22Rv1 (cell line): ENCODE measurements around the gene TMEM121.

Experiments used
- H3K27ac ChIP-seq: fragments of 450-650 bp; 2 replicates; pipeline ENCODE4 v1.5.1; 2017
- CTCF ChIP-seq: fragments of 450-650 bp; IDR thresholded peaks from 2 replicates; pipeline ENCODE4 v1.5.1; 2017; ENCODE audit warnings: mild to moderate bottlenecking
- ZFX ChIP-seq: fragments of 450-650 bp; IDR thresholded peaks from 2 replicates; pipeline ENCODE4 v1.6.1; 2017; ENCODE audit warnings: antibody characterized with exemption, borderline replicate concordance

The TMEM121 gene

GRCh38 chr14:105519946-105520698, 6.3 kb upstream of the TMEM121 start:
- TF ChIP-seq ZFX (no peak), CTCF (no peak)
- no peak overlapping the region for H3K27ac ChIP-seq

- no peak for TF ChIP-seq ZFX
- TF ChIP-seq CTCF: no peak
- no peak overlapping the region for H3K27ac ChIP-seq
Measured at GRCh38 chr14:105525326-105525725, 1.1 kb upstream of the TMEM121 start.

DNA sequence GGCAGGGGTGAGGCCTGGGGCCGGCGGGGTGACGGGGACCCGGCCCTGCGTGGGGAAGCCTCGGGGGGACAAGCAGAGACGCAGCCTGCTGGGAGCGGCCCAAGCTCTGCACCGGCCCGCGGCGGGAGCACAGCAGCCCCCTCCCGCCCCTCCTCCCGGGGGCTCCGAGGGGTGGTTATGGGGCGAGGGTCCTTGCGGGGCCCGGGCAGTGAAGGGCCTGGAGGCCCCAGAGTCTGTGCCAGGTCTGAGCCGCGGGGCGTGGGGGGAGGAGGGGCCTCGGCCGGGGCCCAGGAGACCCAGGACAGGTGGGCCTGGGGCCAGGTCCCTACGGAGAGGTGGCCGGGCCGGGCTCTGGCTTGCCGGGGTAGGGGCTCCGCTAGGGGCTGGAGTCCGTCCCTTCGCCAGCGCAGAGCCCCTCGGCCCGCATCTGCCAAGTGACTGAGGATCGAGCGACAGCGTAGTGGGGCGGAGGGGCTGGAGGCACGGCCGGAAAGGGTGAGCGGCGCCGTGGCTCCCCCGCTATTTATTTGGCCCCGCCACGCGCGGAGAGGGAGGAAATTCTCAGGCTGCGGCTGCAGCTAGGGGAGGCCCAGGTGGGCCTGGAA, 495 bp downstream of the TMEM121 start:
- H3K27ac ChIP-seq: peak overlapping the region; percentile 66; the same call in 1 of the 2 replicates
- TF ChIP-seq ZFX (no peak), CTCF (no peak)

DNA sequence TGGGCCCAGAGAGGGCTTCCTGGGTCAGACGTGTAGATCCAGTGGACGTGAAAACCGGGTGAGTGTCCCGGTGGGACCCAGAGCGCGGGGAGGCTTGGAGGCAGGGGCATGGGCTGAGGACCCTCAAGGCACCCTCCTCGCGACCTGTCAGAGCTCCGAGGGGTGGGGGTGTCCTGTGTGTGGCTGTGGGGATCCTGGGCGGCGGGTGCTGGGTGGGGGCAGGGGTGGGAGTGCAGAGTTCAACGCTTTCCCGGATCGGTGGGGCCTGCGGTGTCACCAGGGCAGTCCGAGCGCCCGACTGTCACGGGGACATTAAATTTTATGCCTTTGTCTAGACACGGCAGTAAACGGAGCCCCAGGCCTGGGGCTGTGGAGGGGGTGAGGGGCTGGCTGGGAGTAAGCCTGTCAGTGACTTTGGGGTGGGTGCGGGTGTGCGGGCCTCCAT, 1.0 kb downstream of the TMEM121 start:
- peak overlapping the region; percentile 66 for H3K27ac ChIP-seq
- TF ChIP-seq ZFX: no peak
- no peak for TF ChIP-seq CTCF

GRCh38 chr14:105527826-105528585, 1.6 kb downstream of the TMEM121 start:
- peak overlapping the region; percentile 66 for H3K27ac ChIP-seq
- no peak for TF ChIP-seq ZFX
- peak; percentile 92 for TF ChIP-seq CTCF

- H3K27ac ChIP-seq: peak overlapping the region; percentile 66
- TF ChIP-seq CTCF (peak; percentile 53), ZFX (no peak)
Measured at GRCh38 chr14:105528586-105529318, 2.4 kb downstream of the TMEM121 start.
